Raji (cell line): ENCODE data around the gene FAM9C.

Experiments used
- POLR2A ChIP-seq: IDR thresholded peaks from 2 replicates; pipeline ENCODE4 v1.6.1; 2011; ENCODE audit warnings: low read depth, low read length, control low read depth; ENCODE audit not compliant: insufficient read depth

FAM9C gene

GRCh38 chrX:13081395-13082205, 37.2 kb upstream of the FAM9C start:
- TF ChIP-seq POLR2A: no peak

- TF ChIP-seq POLR2A: no peak
Observed at GRCh38 chrX:13080128-13080795, 35.8 kb upstream of the FAM9C start.

- TF ChIP-seq POLR2A: no peak
Observed at GRCh38 chrX:13078739-13079444, 34.5 kb upstream of the FAM9C start.

GRCh38 chrX:13077168-13077567, 32.7 kb upstream of the FAM9C start:
- no peak for TF ChIP-seq POLR2A

GRCh38 chrX:13076176-13076961, 31.9 kb upstream of the FAM9C start:
- TF ChIP-seq POLR2A: no peak

GRCh38 chrX:13074297-13075262, 30.2 kb upstream of the FAM9C start:
- TF ChIP-seq POLR2A: peak; percentile 8; the same call in 1 of the 2 replicates

GRCh38 chrX:13069771-13070416, 25.5 kb upstream of the FAM9C start:
- TF ChIP-seq POLR2A: no peak

GRCh38 chrX:13068651-13069050, 24.2 kb upstream of the FAM9C start:
- TF ChIP-seq POLR2A: no peak

- no peak for TF ChIP-seq POLR2A
Observed at GRCh38 chrX:13067773-13068172, 23.4 kb upstream of the FAM9C start.

GRCh38 chrX:13066391-13066790, 22.0 kb upstream of the FAM9C start:
- TF ChIP-seq POLR2A: no peak

- no peak for TF ChIP-seq POLR2A
Observed at GRCh38 chrX:13064599-13065143, 20.3 kb upstream of the FAM9C start.

GRCh38 chrX:13059637-13060499, 15.4 kb upstream of the FAM9C start:
- no peak for TF ChIP-seq POLR2A

GRCh38 chrX:13055486-13055885, 11.1 kb upstream of the FAM9C start:
- TF ChIP-seq POLR2A: no peak

- TF ChIP-seq POLR2A: no peak
Observed at GRCh38 chrX:13053171-13053570, 8.8 kb upstream of the FAM9C start.
